GM12864 (cell line): Measurements from ENCODE around the gene KIF26B.

Experiments used
- DNase-seq: peaks from one replicate; pipeline ENCODE4 v3.0.0-alpha.2; 2011; ENCODE audit warnings: low read depth
- H3K4me3 ChIP-seq: 2 replicates; pipeline ENCODE4 v1.5.1; 2011; ENCODE audit warnings: mild to moderate bottlenecking, low read depth, low read length, control low read depth
- CTCF ChIP-seq: IDR thresholded peaks from 2 replicates; pipeline ENCODE4 v1.5.1; 2011; ENCODE audit warnings: low read depth, mild to moderate bottlenecking, moderate library complexity, low read length, control low read depth, inconsistent platforms; ENCODE audit errors: missing control alignments

The KIF26B gene

GRCh38 chr1:245752561-245752960, 597.8 kb downstream of the KIF26B start:
- no peak for TF ChIP-seq CTCF
- no peak overlapping the region for H3K4me3 ChIP-seq
- DNase-seq, result no peak

DNA sequence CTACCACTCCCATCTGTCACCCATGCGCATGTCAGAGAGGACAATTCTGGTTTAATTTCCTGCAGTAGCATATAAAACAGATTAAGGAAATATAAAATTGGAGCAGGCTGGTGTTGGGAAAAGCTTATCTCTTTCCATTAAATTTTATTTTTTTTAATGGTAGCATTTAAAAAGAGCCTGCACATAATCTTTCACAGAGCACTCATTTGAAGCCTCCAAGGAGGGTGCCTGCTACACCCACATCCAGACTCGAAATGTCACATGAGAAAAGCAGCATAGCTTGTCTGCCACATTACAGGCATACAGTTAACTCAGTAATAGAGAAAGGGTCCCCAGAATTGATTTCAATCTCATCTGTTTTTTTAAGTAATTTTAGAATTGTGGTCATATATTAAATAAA, 599.0 kb downstream of the KIF26B start:
- H3K4me3 ChIP-seq, result no peak overlapping the region
- no peak for TF ChIP-seq CTCF
- DNase-seq, result no peak

DNA sequence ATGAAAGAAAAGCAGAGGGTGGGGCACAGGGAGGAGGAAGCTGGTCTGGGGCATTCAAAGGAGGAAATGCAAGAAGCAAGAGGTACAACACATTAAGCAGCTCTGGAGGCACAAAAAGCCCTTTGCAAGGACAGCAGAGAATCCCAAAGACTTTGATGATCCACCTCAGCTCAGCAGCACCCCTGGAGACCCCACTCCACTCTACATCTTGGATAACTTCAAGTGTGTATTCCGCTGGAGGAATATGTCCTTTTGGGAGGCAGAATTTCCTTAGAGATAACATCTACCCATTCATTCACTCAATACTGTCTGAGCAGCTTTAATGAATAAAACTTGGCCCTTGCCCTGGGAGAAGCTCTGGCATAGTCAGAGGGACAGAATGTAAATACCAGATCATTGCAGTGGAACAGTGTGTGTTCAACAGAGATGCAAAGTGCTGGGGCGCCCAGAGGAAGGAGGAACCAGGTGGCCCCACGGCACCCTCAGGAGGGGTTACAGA, 599.7 kb downstream of the KIF26B start:
- no peak overlapping the region for H3K4me3 ChIP-seq
- TF ChIP-seq CTCF, result no peak
- DNase-seq, result no peak
